Measurements from ENCODE around the gene CENPH. TPM values are rescaled to one million over a fixed set of nuclear protein-coding genes. Genes with fewer than 3 reads are reported as not detected.

Gene CENPH
- total RNA-seq, 4 donors from 2014 or later = 0.88 to 3.4 (median 1.9) TPM

Small RNA genes within 50 kb of the gene (small RNA-seq; reads per million reads assigned to genes)
- not detected for gene SNORA50D

Other genes with a start within 250 kb of the CENPH start
- 10 to 100 TPM; 62.8 to 76.7 (median 71.2) TPM for gene SLC30A5, start 95.6 kb upstream of the CENPH start, total RNA-seq
- 10 to 100 TPM in 3 of 4 donors, 1 to 10 TPM in 1; 7.7 to 13.4 (median 10.9) TPM for gene CCNB1, start 22.4 kb upstream of the CENPH start, total RNA-seq
- gene CDK7, start 45.3 kb downstream of the CENPH start, total RNA-seq = 10 to 100 TPM; 16.7 to 54.5 (median 24.1) TPM
- 10 to 100 TPM in 2 of 4 donors, 1 to 10 TPM in 2; 8.2 to 13.6 (median 9.6) TPM for gene CCDC125, start 143.2 kb downstream of the CENPH start, total RNA-seq
- 10 to 100 TPM; 13.1 to 32.6 (median 23.9) TPM for gene AK6, start 179.9 kb downstream of the CENPH start, total RNA-seq
- gene TAF9, start 179.9 kb downstream of the CENPH start, total RNA-seq = 10 to 100 TPM; 29.2 to 41.4 (median 39.2) TPM
- 10 to 100 TPM; 20.9 to 34.9 (median 27.8) TPM for gene RAD17, start 180.2 kb downstream of the CENPH start, total RNA-seq
- gene MARVELD2, start 225.5 kb downstream of the CENPH start, total RNA-seq = 100 to 1,000 TPM in 1 of 4 donors, 10 to 100 TPM in 3; 61.8 to 100 (median 81.9) TPM

Data from thyroid gland (tissue), 4 donors.